MM.1S (cell line): ENCODE data around the gene ARHGAP1.

Experiments used
- DNase-seq: peaks from one replicate; pipeline ENCODE4 v3.0.0-alpha.2; 2015
- H2AFZ ChIP-seq: fragments of 300-600 bp; sonication (generic); 2 replicates; pipeline ENCODE4 v1.6.0; 2016; ENCODE audit warnings: antibody characterized with exemption, low read length
- H3F3A ChIP-seq: fragments of 300-600 bp; sonication (generic); 2 replicates; pipeline ENCODE4 v1.6.1; 2016; ENCODE audit warnings: mild to moderate bottlenecking, antibody characterized with exemption, low read length, moderate library complexity, mixed read lengths; ENCODE audit not compliant: insufficient read depth
- H3K27ac ChIP-seq: fragments of 300-600 bp; sonication (generic); 2 replicates; pipeline ENCODE4 v1.5.1; 2016; ENCODE audit warnings: mild to moderate bottlenecking, low read length
- H3K27me3 ChIP-seq: fragments of 300-600 bp; sonication (generic); replicated peaks from 2 replicates; pipeline ENCODE4 v1.6.0; 2016; ENCODE audit warnings: low read length; ENCODE audit not compliant: insufficient read depth
- H3K36me3 ChIP-seq: fragments of 300-600 bp; sonication (generic); replicated peaks from 2 replicates; pipeline ENCODE4 v1.6.1; 2016; ENCODE audit warnings: mild to moderate bottlenecking, low read length, mixed read lengths; ENCODE audit not compliant: insufficient read depth
- H3K4me1 ChIP-seq: fragments of 300-600 bp; sonication (generic); 2 replicates; pipeline ENCODE4 v1.6.1; 2016; ENCODE audit warnings: low read length, mixed read lengths
- H3K4me2 ChIP-seq: fragments of 300-600 bp; sonication (generic); 2 replicates; pipeline ENCODE4 v1.6.0; 2016; ENCODE audit warnings: low read depth, low read length
- H3K4me3 ChIP-seq: fragments of 300-600 bp; sonication (generic); 2 replicates; pipeline ENCODE4 v1.5.1; 2016; ENCODE audit warnings: low read length, mixed read lengths
- H3K79me2 ChIP-seq: fragments of 300-600 bp; sonication (generic); 2 replicates; pipeline ENCODE4 v1.6.1; 2016; ENCODE audit warnings: mixed run types, low read length, mixed read lengths
- H3K9ac ChIP-seq: fragments of 300-600 bp; sonication (generic); 2 replicates; pipeline ENCODE4 v1.6.1; 2016; ENCODE audit warnings: low read length, mixed read lengths
- H3K9me2 ChIP-seq: fragments of 300-600 bp; sonication (generic); replicated peaks from 2 replicates; pipeline ENCODE4 v1.6.1; 2016; ENCODE audit warnings: mild to moderate bottlenecking, low read length, mixed read lengths; ENCODE audit not compliant: insufficient read depth
- H3K9me3 ChIP-seq: fragments of 300-600 bp; sonication (generic); replicated peaks from 2 replicates; pipeline ENCODE4 v1.6.1; 2016; ENCODE audit warnings: mild to moderate bottlenecking, low read length, mixed read lengths; ENCODE audit not compliant: insufficient read depth
- H4K20me1 ChIP-seq: fragments of 300-600 bp; sonication (generic); 2 replicates; pipeline ENCODE4 v1.6.1; 2016; ENCODE audit warnings: mild to moderate bottlenecking, low read length, moderate library complexity, mixed read lengths; ENCODE audit not compliant: insufficient read depth
- EZH2 ChIP-seq: fragments of 300-600 bp; sonication (generic); optimal IDR thresholded peaks from 2 replicates; pipeline ENCODE3; 2017; ENCODE audit warnings: low read depth, mild to moderate bottlenecking, antibody characterized with exemption, low read length, mixed read lengths
- EZH2phosphoT487 ChIP-seq: fragments of 300-600 bp; sonication (generic); IDR thresholded peaks from 2 replicates; pipeline ENCODE4 v1.6.1; 2018; ENCODE audit warnings: antibody characterized with exemption, low read length
- TF ChIP-seq, protein P1 (sequence below): fragments of 300-600 bp; sonication (generic); IDR thresholded peaks from 2 replicates; pipeline ENCODE4 v1.5.1; 2016; ENCODE audit warnings: antibody characterized with exemption, low read length, mixed read lengths

ARHGAP1 gene

DNA sequence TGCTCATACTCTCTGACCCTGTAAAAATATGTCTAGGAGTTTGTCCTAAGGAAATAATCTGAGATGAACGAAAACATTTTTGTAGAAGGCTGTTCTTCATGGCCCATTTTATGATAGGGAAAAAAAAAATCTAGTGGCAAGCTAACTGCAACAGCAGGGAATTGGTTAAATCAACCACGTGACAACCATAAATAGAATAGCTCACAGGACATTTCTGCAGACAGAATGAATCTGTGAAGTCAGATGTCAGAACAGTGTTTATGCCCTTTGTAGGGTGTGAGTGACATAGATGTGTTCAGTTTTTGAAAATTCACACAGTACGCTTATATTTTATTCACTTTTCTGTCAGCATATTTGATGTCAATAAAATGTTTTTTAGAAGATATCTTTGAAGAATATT, 16.1 kb downstream of the ARHGAP1 start:
- Histone ChIP-seq H3K4me3 (no peak overlapping the region), H3K27me3 (no peaks in the 10 kb centered on the region), H3F3A (no peaks in the 10 kb centered on the region), H3K36me3 (no peaks in the 10 kb centered on the region), H3K4me1 (no peaks in the 10 kb centered on the region), H3K27ac (no peak overlapping the region), H3K4me2 (no peak overlapping the region), H4K20me1 (no peaks in the 10 kb centered on the region), H3K9me3 (no peaks in the 10 kb centered on the region), H3K9ac (no peak overlapping the region), H3K9me2 (no peaks in the 10 kb centered on the region), H3K79me2 (no peaks in the 10 kb centered on the region), H2AFZ (no peak overlapping the region)
- DNase-seq: no peak
- TF ChIP-seq EZH2 (no peak), EZH2phosphoT487 (no peak)
- TF ChIP-seq, protein P1, sequence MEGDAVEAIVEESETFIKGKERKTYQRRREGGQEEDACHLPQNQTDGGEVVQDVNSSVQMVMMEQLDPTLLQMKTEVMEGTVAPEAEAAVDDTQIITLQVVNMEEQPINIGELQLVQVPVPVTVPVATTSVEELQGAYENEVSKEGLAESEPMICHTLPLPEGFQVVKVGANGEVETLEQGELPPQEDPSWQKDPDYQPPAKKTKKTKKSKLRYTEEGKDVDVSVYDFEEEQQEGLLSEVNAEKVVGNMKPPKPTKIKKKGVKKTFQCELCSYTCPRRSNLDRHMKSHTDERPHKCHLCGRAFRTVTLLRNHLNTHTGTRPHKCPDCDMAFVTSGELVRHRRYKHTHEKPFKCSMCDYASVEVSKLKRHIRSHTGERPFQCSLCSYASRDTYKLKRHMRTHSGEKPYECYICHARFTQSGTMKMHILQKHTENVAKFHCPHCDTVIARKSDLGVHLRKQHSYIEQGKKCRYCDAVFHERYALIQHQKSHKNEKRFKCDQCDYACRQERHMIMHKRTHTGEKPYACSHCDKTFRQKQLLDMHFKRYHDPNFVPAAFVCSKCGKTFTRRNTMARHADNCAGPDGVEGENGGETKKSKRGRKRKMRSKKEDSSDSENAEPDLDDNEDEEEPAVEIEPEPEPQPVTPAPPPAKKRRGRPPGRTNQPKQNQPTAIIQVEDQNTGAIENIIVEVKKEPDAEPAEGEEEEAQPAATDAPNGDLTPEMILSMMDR: no peak

DNA sequence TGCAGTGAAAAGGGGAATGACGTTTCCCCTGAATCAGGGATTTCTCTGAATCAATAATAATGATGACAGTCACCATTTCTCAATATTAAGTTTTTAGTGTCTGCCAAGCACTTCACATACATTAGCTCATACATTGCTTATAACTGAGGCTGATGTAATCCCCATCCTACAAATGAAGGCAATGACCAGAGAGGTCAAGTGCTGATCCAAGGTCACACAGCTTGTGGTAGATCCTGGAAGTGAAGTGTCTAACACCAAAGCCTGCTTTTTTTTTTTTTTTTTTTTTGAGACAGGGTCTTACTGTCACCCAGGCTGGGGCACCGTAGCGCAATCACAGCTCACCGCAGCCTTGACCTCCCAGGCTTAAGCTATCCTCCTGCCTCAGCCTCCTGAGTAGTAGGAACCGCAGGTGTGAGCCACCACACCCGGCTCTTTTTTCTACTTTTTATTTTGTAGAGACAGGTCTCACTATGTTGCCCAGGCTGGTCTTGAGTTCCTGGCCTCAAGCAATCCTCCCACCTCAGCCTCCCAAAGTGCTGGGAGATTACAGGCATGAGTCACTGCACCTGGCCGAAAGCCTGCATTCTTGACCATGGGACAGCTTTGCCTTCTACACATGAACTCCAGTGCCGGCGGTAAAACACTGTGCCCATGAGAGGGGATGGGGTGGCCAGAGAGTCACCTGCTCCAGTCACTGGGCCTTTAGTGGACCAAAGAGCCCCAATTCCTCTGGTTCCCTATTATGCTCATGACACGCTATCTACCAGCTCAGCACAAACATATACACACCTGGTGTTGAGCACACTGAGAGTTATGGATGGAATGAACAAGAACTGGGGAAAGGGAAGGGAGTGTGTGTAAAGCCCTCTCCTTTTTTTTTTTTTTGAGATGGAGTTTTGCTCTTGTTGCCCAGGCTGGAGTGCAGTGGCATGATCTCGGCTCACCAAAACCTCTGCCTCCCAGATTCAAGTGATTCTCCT, 17.4 kb downstream of the ARHGAP1 start:
- H3K27me3 ChIP-seq: no peaks in the 10 kb centered on the region
- H3K9ac ChIP-seq: no peak overlapping the region
- H3K79me2 ChIP-seq: no peaks in the 10 kb centered on the region
- H3K4me2 ChIP-seq: no peak overlapping the region
- H3F3A ChIP-seq: no peaks in the 10 kb centered on the region
- H3K9me2 ChIP-seq: no peaks in the 10 kb centered on the region
- H3K9me3 ChIP-seq: no peaks in the 10 kb centered on the region
- H3K36me3 ChIP-seq: no peaks in the 10 kb centered on the region
- no peak overlapping the region for H3K27ac ChIP-seq
- DNase-seq: no peak
- no peaks in the 10 kb centered on the region for H4K20me1 ChIP-seq
- no peak for TF ChIP-seq EZH2phosphoT487
- TF ChIP-seq EZH2: no peak
- TF ChIP-seq, protein P1: no peak
- H3K4me3 ChIP-seq: no peak overlapping the region
- H3K4me1 ChIP-seq: no peaks in the 10 kb centered on the region
- H2AFZ ChIP-seq: no peak overlapping the region

DNA sequence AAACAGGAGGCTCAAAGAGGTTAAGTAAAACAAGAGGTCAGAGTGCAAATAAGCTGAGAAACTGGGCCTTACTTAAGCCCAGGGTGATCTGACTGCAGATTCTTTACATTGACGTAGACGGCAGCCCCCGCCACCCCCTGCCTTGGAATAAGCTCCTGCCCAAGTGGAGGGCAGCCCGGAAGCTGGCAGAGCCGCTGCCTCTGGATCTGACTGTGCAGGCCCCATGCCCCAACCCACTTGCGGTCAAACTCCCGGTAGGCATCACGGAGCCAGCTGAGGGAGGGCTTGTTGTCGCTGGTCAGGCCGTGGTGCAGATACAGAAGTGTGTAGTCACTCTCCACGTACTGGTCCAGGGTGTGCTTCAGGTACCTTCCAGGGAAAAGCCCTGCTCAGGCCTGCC, 18.6 kb downstream of the ARHGAP1 start:
- H3K9ac ChIP-seq: no peak overlapping the region
- H3F3A ChIP-seq: no peaks in the 10 kb centered on the region; the same call in 1 of the 2 replicates
- no peaks in the 10 kb centered on the region for H3K36me3 ChIP-seq
- no peaks in the 10 kb centered on the region for H3K9me2 ChIP-seq
- no peak overlapping the region for H2AFZ ChIP-seq
- H3K4me1 ChIP-seq: no peaks in the 10 kb centered on the region
- no peak overlapping the region for H3K4me3 ChIP-seq
- no peak for DNase-seq
- H4K20me1 ChIP-seq: no peaks in the 10 kb centered on the region
- H3K4me2 ChIP-seq: no peak overlapping the region
- H3K79me2 ChIP-seq: no peaks in the 10 kb centered on the region
- H3K9me3 ChIP-seq: no peaks in the 10 kb centered on the region
- no peak overlapping the region for H3K27ac ChIP-seq
- TF ChIP-seq, protein P1: no peak
- no peak for TF ChIP-seq EZH2
- H3K27me3 ChIP-seq: no peaks in the 10 kb centered on the region
